Muscle of arm (tissue), 14 donors: ENCODE measurements around the gene C1orf226. TPM values are rescaled to one million over a fixed set of nuclear protein-coding genes. Genes with fewer than 3 reads are reported as not detected.
"Not testable (repeated sequence)": the region's sequence is repeated elsewhere in the genome, so short reads cannot be mapped to it uniquely, and the experiment has no call there.

Experiments
- DNase-seq: peaks from one replicate; pipeline ENCODE4 v3.0.0-alpha.2; 2013
- long read RNA-seq, 11 donors: transcript quantifications; one replicate each; lab custom pipeline, GENCODE V29; 2026
- polyA plus RNA-seq, 12 donors: library from polyadenylated mRNA; unstranded; fragments of 120-200 nt; gene quantifications; one replicate each; pipeline ENCODE4 v1.2.1, GENCODE V29; 2013; ENCODE audit not compliant: insufficient read length in 12 of 12

Gene C1orf226, protein sequence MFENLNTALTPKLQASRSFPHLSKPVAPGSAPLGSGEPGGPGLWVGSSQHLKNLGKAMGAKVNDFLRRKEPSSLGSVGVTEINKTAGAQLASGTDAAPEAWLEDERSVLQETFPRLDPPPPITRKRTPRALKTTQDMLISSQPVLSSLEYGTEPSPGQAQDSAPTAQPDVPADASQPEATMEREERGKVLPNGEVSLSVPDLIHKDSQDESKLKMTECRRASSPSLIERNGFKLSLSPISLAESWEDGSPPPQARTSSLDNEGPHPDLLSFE
- 1 to 10 TPM in 8 of 12 donors, under 1 TPM in 2, not detected in 2; 0.53 to 2.0 (median 1.3) TPM for polyA plus RNA-seq
- long read RNA-seq, donor 1, full-length matches to known transcripts: 4 of 4 reads
- long read RNA-seq, donor 1, partial matches to known transcripts: 0 of 4 reads
- long read RNA-seq, donor 1, other reads (novel, unspliced or antisense): 0 of 4 reads
- long read RNA-seq, donor 2: 0 reads
- long read RNA-seq, donor 3: 0 reads
- long read RNA-seq, donor 4: 0 reads
- long read RNA-seq, donor 5, full-length matches to known transcripts: 1 of 1 reads
- long read RNA-seq, donor 5, partial matches to known transcripts: 0 of 1 reads
- long read RNA-seq, donor 5, other reads (novel, unspliced or antisense): 0 of 1 reads
- long read RNA-seq, donor 6: 0 reads
- long read RNA-seq, donor 7: 0 reads
- long read RNA-seq, donor 8: 0 reads
- long read RNA-seq, donor 9: 0 reads
- long read RNA-seq, donor 10: 0 reads
- long read RNA-seq, donor 11: 0 reads

DNA sequence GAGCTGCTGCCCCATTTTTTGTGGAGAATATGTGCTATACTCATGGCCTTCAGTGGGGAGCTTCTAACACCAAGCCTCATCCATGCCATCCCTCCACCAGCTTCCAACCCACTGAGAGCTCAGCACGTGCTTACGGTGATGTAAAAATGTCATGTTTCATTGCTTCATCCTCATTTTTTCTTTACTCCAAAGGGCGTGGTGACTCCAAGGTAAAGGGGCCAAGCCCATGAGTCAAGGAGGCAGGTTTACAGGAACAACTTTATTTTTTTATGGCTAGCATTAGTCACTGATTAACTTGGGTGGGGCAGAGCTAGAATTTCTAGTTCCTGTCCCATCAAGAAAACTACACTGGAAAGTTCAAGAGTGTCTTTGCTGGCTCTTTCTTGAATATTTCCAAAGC lies at the start of gene C1orf226:
TSS of gene C1orf226 (plus strand) at position 346 of the 400 bp plus-strand sequence. CDS start 174 bp downstream, outside the sequence.
- no peak for DNase-seq

GRCh38 chr1:162333991-162334390 lies 47.5 kb upstream of the C1orf226 start:
- no peak for DNase-seq

DNA sequence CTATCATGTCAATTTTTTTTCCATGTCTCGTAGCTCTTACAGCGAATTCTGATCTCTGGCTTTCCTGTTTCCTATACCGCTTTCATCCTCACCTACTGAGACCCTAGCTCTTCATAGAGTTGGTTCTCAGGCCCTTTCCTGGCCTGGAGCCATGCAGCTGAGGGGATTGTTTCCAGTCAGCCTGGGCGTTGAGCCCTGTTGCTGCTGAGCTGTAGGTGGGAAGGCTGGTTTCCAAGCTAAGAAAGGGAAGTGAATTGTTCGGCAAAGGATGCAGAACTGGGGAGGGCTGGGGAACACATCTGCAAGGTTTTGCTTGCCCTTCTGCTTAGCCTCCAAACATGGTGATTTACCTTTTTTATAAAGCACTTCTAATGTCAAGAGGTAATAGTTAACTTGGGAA lies 46.4 kb upstream of the C1orf226 start:
- DNase-seq: peak; percentile 54

DNA sequence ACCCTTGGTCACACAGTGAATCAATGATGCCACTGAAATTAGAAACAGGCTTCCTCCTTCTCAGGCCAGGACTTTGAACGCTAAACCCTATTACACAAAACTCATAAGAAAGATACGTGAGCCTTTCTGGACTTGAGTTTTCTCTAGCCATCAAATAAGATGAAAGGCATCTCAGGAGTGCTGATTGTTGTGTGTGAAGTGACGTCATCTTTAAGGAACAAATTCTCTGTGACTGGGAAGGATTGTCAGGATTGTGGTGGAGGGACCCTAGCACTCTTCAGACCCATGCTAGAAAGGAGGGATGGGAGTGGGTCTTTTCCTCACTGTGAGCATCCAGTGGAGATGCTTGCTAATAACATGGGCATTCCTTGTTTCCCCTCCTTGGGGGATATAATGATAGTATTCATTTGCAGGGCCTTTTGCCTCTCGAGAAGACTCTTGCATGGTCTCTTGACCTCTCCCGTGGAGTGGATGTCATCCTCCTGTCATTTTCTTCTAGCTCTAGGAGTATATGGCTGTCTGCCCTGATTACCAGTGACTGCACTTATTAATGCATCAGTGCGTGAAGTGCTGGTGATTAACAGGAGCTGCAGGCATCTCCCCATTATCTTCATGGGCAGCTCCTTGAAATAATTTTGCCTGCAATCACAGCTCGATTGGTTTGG lies 44.8 kb upstream of the C1orf226 start:
- no peak for DNase-seq

- DNase-seq: no peak
These were observed 39.0 kb upstream of the C1orf226 start for GRCh38 chr1:162342452-162342983.

GRCh38 chr1:162343470-162343869 lies 38.1 kb upstream of the C1orf226 start:
- no peak for DNase-seq

- no peak for DNase-seq
These were observed 34.2 kb upstream of the C1orf226 start for GRCh38 chr1:162347281-162347680.

DNA sequence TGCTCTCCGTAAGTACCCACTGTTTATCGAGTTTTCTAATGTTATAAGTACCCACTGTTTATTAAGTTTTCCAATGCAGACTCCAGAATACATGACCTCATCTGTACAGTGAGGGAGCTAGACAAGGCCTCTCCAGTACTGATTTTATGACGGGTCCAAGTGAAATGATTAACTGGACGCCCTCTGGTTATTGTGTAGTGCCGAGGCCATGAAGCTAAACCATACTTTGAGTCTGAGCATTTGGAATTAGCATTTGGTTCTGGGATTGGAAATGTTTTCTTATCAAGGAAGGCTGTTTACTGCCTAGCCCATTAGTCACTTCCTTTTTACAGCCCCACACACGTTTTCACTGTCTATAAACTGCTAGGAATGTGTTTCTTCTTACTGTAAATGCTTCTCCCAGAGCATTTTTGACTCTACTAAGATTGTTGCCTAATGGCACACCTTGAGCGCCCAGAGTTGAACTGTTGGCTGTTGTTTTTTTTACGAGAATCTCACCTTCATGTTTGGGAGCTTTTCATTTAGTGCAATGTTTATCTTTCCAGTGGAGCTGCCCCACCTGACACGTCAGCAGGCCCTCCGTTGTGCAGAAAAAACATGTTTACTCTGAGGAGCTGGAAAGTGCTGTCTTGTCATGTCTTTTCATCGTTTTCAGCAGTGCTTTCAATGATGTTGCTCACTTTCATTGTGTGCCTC lies 31.7 kb upstream of the C1orf226 start:
- no peak for DNase-seq

GRCh38 chr1:162351246-162351842 lies 30.2 kb upstream of the C1orf226 start:
- no peak for DNase-seq

DNA sequence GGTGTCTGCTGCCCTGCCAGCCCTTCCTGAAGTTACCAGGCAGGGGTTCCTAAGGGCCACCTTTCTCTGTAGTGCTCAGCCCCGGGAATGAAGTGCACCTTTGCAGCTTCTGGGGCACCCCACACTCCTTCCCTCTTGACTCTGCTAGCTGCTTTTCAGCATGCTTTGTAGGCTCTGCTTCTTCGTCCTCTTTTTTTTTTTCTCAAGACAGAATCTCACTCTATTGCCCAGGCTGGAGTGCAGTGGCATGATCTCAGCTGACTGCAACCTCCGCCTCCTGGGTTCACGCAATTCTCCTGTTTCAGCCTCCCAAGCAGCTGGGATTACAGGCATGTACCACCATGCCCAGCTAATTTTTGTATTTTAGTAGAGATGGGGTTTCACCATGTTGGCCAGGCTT lies 29.7 kb upstream of the C1orf226 start:
- DNase-seq: not testable (repeated sequence)

GRCh38 chr1:162353078-162353477 lies 28.4 kb upstream of the C1orf226 start:
- DNase-seq: no peak

DNA sequence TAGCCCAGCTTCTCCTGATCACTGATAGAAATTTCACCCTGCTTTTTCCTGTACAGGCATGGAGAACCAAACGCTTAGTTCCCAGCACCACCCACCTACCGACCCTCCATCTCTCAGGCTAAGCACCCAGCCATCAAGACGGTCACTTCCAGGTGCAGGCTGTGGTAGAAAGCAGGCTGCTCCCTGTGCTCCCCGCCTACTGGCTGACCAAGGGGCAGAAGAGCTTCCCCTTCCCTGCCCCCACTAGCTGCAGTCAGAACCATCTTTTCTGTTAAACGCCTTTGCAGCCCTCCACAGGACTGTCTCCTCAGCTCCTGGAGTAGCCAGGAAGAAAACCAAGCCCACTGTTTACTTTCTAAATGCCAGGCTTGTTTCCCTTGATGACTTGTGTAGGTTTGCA lies 27.8 kb upstream of the C1orf226 start:
- DNase-seq: no peak

DNA sequence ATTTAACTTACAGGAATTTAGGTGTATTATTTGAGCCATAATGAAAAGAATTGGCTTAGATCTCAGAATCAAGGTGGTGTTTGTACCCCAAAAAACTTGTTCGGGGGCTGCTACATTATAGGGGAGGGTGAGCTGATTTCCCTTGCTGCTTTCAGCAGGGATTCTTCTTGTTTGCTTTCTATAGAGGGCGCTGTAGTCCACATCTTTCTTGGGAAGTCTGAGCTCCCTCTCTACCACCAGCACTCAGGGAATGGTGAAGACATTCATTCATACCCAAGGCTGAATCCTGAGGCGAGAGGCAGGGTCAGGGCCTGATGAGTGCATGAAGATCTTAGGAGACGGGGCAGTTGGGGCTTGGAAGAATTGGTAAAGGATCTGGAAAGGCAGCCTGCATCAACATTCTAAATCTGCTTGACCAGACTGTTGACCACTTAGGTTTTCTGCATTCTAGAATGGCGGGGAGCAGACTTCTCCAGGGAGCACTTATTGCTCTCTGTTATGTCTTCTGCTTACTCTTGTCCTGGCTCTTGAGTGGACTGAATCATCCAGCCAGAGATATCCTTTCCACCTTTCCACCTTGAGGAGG lies 23.8 kb upstream of the C1orf226 start:
- no peak for DNase-seq

GRCh38 chr1:162358928-162359327 lies 22.6 kb upstream of the C1orf226 start:
- no peak for DNase-seq

- no peak for DNase-seq
These were observed 21.8 kb upstream of the C1orf226 start for GRCh38 chr1:162359523-162360236.

GRCh38 chr1:162360237-162360873 lies 21.2 kb upstream of the C1orf226 start:
- DNase-seq: no peak

DNA sequence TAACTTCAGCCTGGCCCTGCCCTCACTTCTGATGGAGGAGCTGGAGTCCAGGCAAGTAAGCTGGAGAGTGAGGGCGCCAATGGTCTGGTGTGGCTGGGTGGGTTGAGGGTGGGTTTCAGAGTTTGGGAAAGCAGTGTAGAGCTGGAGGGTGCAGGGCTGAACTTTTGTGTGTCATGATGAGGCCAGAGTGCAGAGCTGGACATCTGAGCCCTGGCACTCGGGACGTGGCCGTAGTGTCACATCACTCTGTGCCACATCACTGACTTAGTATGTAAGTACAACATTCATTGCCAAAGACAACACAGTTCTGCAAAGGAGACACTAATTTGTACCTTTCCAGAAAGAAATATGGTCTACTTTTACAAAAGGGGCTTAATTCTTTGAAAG lies 20.7 kb upstream of the C1orf226 start:
- no peak for DNase-seq

DNA sequence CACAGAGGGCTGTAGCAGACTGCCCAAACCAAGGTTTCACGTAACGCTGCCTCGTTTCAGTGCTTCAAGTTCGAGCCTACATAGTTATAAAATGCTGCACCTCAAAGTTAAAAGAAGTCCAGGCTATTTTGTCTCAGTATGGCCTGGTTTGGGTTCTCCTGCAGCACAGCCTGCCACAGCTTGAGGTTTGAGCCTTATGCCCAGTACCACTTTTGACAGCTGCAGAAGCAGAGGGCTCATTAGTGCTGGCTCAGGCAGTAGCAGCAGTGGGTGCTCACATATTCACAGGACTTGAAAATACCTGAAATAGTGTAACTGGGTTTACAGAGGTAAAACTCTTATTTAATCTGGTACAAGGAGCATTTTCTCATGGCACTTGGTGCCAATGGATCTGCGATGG lies 20.2 kb upstream of the C1orf226 start:
- DNase-seq: no peak

DNA sequence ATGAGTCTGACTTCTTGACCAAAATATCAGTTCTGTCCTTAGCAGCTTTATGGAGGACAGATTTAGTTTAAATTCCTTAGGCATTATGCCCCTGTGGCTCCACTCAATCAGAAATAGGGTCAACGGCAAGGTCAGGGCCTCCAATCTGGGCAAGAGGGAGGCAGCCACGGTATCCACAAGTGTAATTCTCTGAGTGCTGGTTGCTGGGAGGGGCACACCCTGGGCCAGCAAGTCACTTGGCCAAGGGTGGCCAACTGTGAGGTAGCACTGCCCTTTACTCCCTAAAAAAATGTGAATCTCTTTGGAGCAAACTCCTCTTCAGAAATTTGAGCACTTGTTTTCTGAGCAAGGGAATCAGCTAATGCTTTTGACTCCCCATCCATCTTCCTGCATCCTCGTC lies 17.7 kb upstream of the C1orf226 start:
- DNase-seq: no peak

GRCh38 chr1:162364498-162364897 lies 17.0 kb upstream of the C1orf226 start:
- no peak for DNase-seq
